ENCODE results near the gene MOB2.

MOB2 gene

GRCh38 chr11:1440496-1440895 is 46.1 kb downstream of the MOB2 start:
- CTCF ChIA-PET: interaction anchor here (1.4 kb wide), 1 partner anchor 12 kb away, joined by 5 read pairs; no protein-coding TSS in a partner anchor
- POLR2A ChIA-PET: no interaction called here
- no peak for TF ChIP-seq CTCF (IDR thresholded peaks at IDR 0.05; ENCODE audit: control extremely low read depth, extremely low read depth, low read depth, missing control alignments)
- DNase-seq (ENCODE audit: extremely low spot score): no peak

- POLR2A ChIA-PET: no interaction called here
- no peak for DNase-seq (ENCODE audit: extremely low spot score)
- CTCF ChIA-PET: no interaction called here
- TF ChIP-seq CTCF (IDR thresholded peaks at IDR 0.05; ENCODE audit: control extremely low read depth, extremely low read depth, low read depth, missing control alignments): no peak
These were observed 46.5 kb downstream of the MOB2 start for GRCh38 chr11:1440066-1440465.

GRCh38 chr11:1439341-1439740 is 47.2 kb downstream of the MOB2 start:
- CTCF ChIA-PET: no interaction called here
- no peak for TF ChIP-seq CTCF (IDR thresholded peaks at IDR 0.05; ENCODE audit: control extremely low read depth, extremely low read depth, low read depth, missing control alignments)
- POLR2A ChIA-PET: no interaction called here
- no peak for DNase-seq (ENCODE audit: extremely low spot score)

- ChIA-PET POLR2A (no interaction called here), CTCF (no interaction called here)
- DNase-seq (ENCODE audit: extremely low spot score): no peak
- no peak for TF ChIP-seq CTCF (IDR thresholded peaks at IDR 0.05; ENCODE audit: control extremely low read depth, extremely low read depth, low read depth, missing control alignments)
These were observed 47.6 kb downstream of the MOB2 start for GRCh38 chr11:1438967-1439330.

- POLR2A ChIA-PET: no interaction called here
- CTCF ChIA-PET: no interaction called here
- TF ChIP-seq CTCF (IDR thresholded peaks at IDR 0.05; ENCODE audit: control extremely low read depth, extremely low read depth, low read depth, missing control alignments): no peak
- DNase-seq (ENCODE audit: extremely low spot score): no peak
These were observed 48.2 kb downstream of the MOB2 start for GRCh38 chr11:1438261-1438966.

- no peak for TF ChIP-seq CTCF (IDR thresholded peaks at IDR 0.05; ENCODE audit: control extremely low read depth, extremely low read depth, low read depth, missing control alignments)
- CTCF ChIA-PET: no interaction called here
- POLR2A ChIA-PET: no interaction called here
- no peak for DNase-seq (ENCODE audit: extremely low spot score)
These were observed 49.1 kb downstream of the MOB2 start for GRCh38 chr11:1437500-1437899.
